HG03432 (cell line): ENCODE data around the gene AAMP.

Experiments
- ATAC-seq: cut with Tn5 transposase; IDR thresholded peaks from one replicate; pipeline ENCODE4 v1.9.1; 2021; ENCODE audit warnings: mild to moderate bottlenecking, moderate library complexity; ENCODE audit not compliant: unreplicated experiment

Gene AAMP

GRCh38 chr2:218261423-218262236 lies 8.3 kb downstream of the AAMP start:
- no peak for ATAC-seq

GRCh38 chr2:218260742-218261422 lies 9.1 kb downstream of the AAMP start, which contains the start of gene GPBAR1:
GPBAR1 (plus strand) TSS chr2:218261015; CDS start chr2:218262725, 1,710 bp downstream.
- ATAC-seq: no peak

- no peak for ATAC-seq
Observed at GRCh38 chr2:218260166-218260565, 9.8 kb downstream of the AAMP start.

DNA sequence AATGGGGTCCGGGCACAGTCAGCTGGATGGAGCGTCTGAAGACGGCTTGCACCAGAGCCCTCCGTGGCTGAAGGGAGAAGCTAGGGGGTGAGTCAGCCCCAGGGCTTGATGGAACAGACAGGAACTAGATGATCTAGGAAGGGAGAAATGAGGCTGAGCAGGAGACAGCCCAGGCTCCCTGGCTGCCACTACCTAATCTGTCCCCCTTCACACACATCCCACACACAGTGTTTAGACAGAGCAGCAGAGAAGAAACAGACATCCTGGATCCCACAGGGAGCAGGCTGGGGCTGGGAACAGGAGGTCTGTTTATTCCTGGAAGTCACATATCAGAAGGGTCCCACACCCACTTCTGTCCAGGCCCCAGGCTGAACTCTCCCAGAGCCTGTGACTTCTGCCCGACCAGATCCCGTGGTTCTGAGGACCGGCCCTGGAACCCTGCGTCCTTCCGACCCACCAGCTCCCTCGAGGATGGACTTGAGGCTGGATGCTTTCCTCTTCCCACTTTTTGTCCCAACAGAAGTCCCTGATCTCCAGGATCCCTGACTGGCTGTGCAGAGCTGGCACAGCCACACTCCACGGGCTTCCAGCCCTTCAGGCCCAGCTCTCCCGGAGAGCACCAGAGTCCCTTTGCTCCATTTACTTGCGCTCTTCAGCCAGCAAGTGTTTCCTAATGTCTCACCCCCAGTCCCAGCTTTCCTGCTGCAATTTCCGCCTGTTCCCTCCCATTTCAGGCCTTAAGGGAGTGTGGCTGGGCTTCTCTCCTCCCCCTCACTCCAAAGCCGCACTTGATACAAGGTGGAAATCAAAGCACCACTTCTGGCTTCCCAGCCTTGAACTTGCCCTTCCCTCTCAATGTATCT lies 10.6 kb downstream of the AAMP start:
- no peak for ATAC-seq

- peak; percentile 76 for ATAC-seq
Observed at GRCh38 chr2:218257390-218257981, 12.5 kb downstream of the AAMP start.

- ATAC-seq: no peak
Observed at GRCh38 chr2:218256612-218257350, 13.2 kb downstream of the AAMP start.

- ATAC-seq: no peak
Observed at GRCh38 chr2:218255446-218255845, 14.5 kb downstream of the AAMP start.

DNA sequence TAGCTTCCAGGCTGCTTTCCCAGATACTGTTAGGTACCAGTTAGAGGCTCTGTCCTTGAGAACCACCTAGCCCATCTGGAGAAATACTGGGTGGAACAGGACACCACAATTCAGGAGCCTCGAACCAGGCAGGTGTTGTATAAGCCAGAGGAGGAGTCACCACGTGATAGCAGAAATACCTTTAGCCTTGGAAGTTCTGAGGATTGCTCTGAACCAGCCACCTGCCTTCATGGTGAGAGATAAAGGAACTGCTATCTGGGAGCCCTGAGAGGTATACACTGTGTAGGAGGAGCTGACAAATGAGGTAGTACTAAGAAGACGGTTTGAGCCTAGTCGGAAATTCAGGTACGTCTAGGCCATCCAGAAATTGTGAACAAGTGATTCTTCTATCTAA lies 16.7 kb downstream of the AAMP start:
- no peak for ATAC-seq

DNA sequence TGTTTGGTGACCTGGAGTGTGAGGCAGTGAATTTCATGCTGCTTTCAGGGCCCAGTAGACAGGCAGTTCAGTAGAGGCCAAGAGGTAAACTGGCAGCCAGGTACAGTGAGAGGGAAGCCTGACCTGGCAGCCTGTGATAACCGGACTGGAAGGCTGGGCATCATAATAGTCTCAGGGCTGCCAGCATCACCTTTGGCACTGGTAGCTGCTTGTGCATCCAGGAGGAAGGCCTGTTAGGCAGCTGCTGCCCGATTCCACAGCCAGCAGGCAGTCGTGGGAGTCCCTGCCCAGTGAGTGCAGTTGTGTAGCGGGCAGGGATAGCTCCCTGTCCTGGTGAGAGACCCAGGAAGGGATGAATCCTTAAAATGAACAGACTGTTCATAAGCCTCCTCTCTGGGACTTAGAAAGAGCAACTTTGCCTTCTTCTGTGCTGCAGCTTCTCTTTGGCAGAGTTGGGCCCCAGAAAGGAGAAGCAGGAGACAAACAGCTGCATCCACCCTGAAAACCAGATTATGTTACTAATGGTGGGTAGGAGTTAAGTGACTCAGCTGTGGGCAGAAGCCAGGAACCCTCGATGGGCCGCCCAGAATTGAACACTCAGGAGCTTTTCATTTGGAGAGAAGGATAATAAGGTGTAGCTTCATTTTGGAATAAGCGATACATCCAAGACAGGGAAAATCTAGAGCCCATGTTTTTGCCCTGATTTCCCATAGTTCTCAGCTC lies 17.3 kb downstream of the AAMP start:
- ATAC-seq: no peak

DNA sequence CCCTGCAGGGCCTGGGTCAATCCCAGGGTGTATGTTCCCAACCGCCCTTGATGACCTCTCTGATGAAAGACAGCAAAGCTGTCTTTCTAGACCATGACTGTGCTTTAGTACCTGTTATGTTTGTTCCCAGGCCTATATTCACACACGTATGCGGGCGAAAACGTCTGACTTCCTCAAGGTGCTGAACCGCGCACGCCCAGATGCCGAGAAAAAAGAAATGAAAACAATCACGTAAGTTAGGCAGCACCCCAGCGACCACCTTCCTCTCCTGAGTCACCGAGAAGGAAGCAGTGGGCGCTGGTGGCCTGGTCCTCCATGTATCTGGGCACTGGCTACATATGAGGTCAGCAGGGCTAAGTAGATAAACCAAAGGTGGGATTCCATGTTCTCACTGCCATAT lies 20.2 kb downstream of the AAMP start:
- ATAC-seq: no peak

GRCh38 chr2:218245214-218245613 lies 24.7 kb downstream of the AAMP start:
- no peak for ATAC-seq

- no peak for ATAC-seq
Observed at GRCh38 chr2:218244665-218245064, 25.3 kb downstream of the AAMP start.

DNA sequence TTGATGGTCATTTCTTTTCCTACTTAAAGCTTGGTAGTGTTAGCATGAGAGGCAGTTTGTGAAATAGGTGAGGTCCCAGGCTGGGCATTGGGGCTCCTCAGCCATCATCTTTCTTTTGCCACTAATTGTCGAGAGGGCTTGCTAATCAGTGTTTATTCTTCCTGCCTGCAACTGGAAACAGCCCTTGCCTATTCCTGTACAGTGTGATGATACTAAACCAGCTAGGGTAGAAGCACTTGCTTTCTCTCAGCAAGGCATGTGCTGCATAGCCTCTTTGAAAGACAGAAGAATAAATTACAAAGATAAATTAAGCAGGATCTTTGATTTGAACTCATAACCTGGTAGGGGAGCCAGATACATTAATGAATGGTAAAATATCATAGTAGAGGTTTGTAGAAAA lies 25.7 kb downstream of the AAMP start:
- no peak for ATAC-seq

DNA sequence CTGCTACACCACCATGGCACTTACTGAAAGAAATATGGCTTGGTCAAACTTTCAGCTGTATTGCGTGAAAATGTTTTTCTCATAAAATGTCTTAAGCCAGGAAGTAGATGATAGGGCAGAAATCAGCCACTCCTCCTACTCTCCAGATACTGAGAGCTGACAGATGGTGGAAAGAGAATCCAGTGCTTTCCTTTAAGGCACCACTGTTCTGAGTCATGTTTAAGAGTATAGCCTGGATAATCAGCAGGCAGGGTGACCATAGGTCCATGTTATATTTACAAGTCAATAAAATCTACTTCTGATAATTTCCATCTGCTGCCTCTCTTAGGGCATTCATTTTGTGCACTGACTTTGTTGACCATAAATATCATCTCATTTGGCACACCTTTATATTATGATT lies 31.1 kb downstream of the AAMP start:
- ATAC-seq: no peak

- ATAC-seq: no peak
Observed at GRCh38 chr2:218236829-218237228, 33.1 kb downstream of the AAMP start.

- no peak for ATAC-seq
Observed at GRCh38 chr2:218235017-218235416, 34.9 kb downstream of the AAMP start.

DNA sequence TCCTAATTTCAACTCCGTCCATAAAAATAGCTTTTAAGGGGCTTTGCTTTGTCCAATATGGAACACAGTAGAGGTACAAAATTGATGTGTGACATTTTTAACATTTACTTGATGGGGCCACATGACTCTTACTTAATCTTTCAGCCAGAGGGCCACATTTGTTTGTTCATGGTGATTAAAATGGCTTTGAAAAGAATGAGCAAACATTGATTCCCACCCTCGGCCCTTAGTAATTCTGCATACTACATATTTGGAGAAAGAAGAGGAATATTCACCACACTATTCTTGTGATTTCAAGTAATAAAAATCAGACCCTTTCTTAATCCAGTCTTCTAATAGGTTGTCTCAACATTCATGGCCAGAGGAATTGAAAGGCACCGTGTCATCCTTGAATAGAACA lies 35.4 kb downstream of the AAMP start:
- no peak for ATAC-seq

GRCh38 chr2:218233543-218233942 lies 36.4 kb downstream of the AAMP start:
- ATAC-seq: no peak

GRCh38 chr2:218230882-218231281 lies 39.1 kb downstream of the AAMP start:
- peak; percentile 49 for ATAC-seq

- ATAC-seq: no peak
Observed at GRCh38 chr2:218229851-218230250, 40.1 kb downstream of the AAMP start.
